Smooth muscle cell of bladder (primary cell): Measurements from ENCODE around the gene ATXN8OS. TPM values are rescaled to one million over a fixed set of nuclear protein-coding genes. Genes with fewer than 3 reads are reported as not detected.

ENCODE experiments used
- total RNA-seq: library from RNA; depleted of rRNA; stranded (reverse); fragments of >200 nt; gene quantifications from 2 replicates; pipeline ENCODE4 v1.2.3, GENCODE V29; 2014

ATXN8OS gene
- total RNA-seq: not detected in 2 replicates

GRCh38 chr13:70107498-70108281 lies at the start of gene ATXN8OS:
ATXN8OS (plus strand) TSS chr13:70107826.

DNA sequence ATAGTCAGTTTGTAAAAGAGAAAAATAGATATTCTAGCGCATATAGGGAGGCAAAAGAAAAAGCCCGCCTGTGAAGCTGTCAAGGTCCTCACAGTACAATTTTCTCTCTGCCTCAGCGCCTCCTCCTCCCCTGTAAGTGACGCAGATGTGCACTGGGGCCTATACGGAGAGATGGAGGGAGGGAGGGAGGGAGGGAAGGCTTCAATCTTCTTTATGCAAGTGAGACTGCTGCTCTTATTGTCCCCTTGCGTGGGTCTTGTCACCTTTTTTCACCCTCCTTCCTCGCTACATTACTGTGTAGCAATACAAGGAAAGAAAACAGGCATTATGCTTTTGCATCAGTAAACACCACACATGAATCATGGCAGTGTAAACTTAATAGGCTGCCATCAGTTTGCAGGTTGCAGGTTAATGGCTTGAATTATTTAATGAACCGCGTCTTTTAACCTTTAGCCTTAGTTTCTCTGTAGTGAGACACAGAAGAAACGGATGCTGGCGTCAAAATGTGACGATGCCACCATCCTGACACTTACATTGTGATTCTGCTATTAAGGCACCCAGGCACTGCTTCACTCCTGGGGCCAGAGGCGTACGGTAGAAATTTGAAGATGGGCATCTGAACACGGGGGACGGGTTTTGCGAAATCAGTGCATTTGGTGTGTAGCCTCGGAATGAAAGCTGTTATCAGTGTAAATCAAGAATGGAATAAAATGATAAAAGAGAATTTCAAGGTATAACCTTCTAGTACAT lies 905 bp downstream of the ATXN8OS start, which contains the start of gene KLHL1:
Gene KLHL1, minus strand, starts transcription at position 97 of the 750 bp plus-strand sequence. CDS start 753 bp downstream, outside the sequence.

Other genes with a start within 250 kb of the ATXN8OS start
- not detected in 2 replicates for gene KLHL1, start 626 bp downstream of the ATXN8OS start, total RNA-seq